SK-N-SH treated with all-trans-retinoic acid at 6 μM for 48 hours (cell line): ENCODE results near the gene RBM38.

ENCODE experiments used
- ATAC-seq: fragments of 200-7000 bp; cut with Tn5 transposase; 3 replicates; pipeline ENCODE4 v1.9.1; 2020; ENCODE audit warnings: mild to moderate bottlenecking, moderate library complexity
- BACH2 ChIP-seq: fragments of 250-450 bp; sonication (Bioruptor Pico); IDR thresholded peaks from 2 replicates; pipeline ENCODE4 v1.9.0; 2021; ENCODE audit warnings: mild to moderate bottlenecking, borderline replicate concordance
- CSDC2 ChIP-seq: fragments of 250-450 bp; sonication (Bioruptor Pico); IDR thresholded peaks from 2 replicates; pipeline ENCODE4 v1.5.0; 2020; ENCODE audit warnings: mild to moderate bottlenecking, moderate library complexity
- ESRRG ChIP-seq: fragments of 250-450 bp; sonication (Bioruptor Pico); IDR thresholded peaks from 2 replicates; pipeline ENCODE4 v1.6.1; 2021; ENCODE audit warnings: mild to moderate bottlenecking
- GLIS3 ChIP-seq: fragments of 250-450 bp; sonication (Bioruptor Pico); IDR thresholded peaks from 2 replicates; pipeline ENCODE4 v1.5.0; 2020; ENCODE audit warnings: mild to moderate bottlenecking, moderate library complexity
- ISL1 ChIP-seq: fragments of 250-450 bp; sonication (Bioruptor Pico); IDR thresholded peaks from 2 replicates; pipeline ENCODE4 v2.1.2; 2022; ENCODE audit warnings: mild to moderate bottlenecking, moderate library complexity
- OSR1 ChIP-seq: fragments of 250-450 bp; sonication (Bioruptor Pico); IDR thresholded peaks from 2 replicates; pipeline ENCODE4 v1.8.0; 2022; ENCODE audit warnings: moderate library complexity, mild to moderate bottlenecking, inconsistent platforms
- PPARA ChIP-seq: fragments of 250-450 bp; sonication (Bioruptor Pico); IDR thresholded peaks from 2 replicates; pipeline ENCODE4 v1.5.0; 2020; ENCODE audit warnings: mild to moderate bottlenecking, borderline replicate concordance
- RARB ChIP-seq: fragments of 250-450 bp; sonication (Bioruptor Pico); IDR thresholded peaks from 2 replicates; pipeline ENCODE4 v1.8.0; 2021; ENCODE audit warnings: mild to moderate bottlenecking, moderate library complexity
- SNAI2 ChIP-seq: fragments of 250-450 bp; sonication (Bioruptor Pico); IDR thresholded peaks from 2 replicates; pipeline ENCODE4 v1.5.0; 2020; ENCODE audit warnings: mild to moderate bottlenecking, moderate library complexity
- TCF4 ChIP-seq: fragments of 250-450 bp; sonication (Bioruptor Pico); IDR thresholded peaks from 2 replicates; pipeline ENCODE4 v1.8.0; 2021; ENCODE audit warnings: mild to moderate bottlenecking, moderate library complexity, borderline replicate concordance
- TOX ChIP-seq: fragments of 250-450 bp; sonication (Bioruptor Pico); IDR thresholded peaks from 2 replicates; pipeline ENCODE4 v1.8.0; 2021; ENCODE audit warnings: mild to moderate bottlenecking, moderate library complexity, borderline replicate concordance
- ZC3H10 ChIP-seq: fragments of 250-450 bp; sonication (Bioruptor Pico); IDR thresholded peaks from 2 replicates; pipeline ENCODE4 v1.5.1; 2021; ENCODE audit warnings: mild to moderate bottlenecking, moderate library complexity
- ZFP3 ChIP-seq: fragments of 250-450 bp; sonication (Bioruptor Pico); IDR thresholded peaks from 2 replicates; pipeline ENCODE4 v1.5.0; 2020; ENCODE audit warnings: mild to moderate bottlenecking, moderate library complexity
- ZFP30 ChIP-seq: fragments of 450-650 bp; formaldehyde crosslinking; IDR thresholded peaks from 2 replicates; pipeline ENCODE4 v1.5.0; 2022; ENCODE audit warnings: mild to moderate bottlenecking, moderate library complexity
- ZNF565 ChIP-seq: fragments of 450-650 bp; formaldehyde crosslinking; conservative IDR thresholded peaks from 2 replicates; pipeline ENCODE4 v1.5.0; 2020; ENCODE audit warnings: low read depth, mild to moderate bottlenecking, moderate library complexity
- ZNF70 ChIP-seq: fragments of 450-650 bp; formaldehyde crosslinking; IDR thresholded peaks from 2 replicates; pipeline ENCODE4 v1.5.0; 2020; ENCODE audit warnings: mild to moderate bottlenecking, moderate library complexity
- ZNF8 ChIP-seq: fragments of 450-650 bp; formaldehyde crosslinking; IDR thresholded peaks from 2 replicates; pipeline ENCODE4 v1.5.0; 2020; ENCODE audit warnings: mild to moderate bottlenecking, moderate library complexity
- TF ChIP-seq, protein P1 (sequence below): fragments of 250-450 bp; sonication (Bioruptor Pico); IDR thresholded peaks from 2 replicates; pipeline ENCODE4 v1.5.1; 2021; ENCODE audit warnings: mild to moderate bottlenecking, moderate library complexity
- TF ChIP-seq, protein P2 (sequence below): fragments of 250-450 bp; sonication (Bioruptor Pico); IDR thresholded peaks from 2 replicates; pipeline ENCODE4 v1.5.0; 2020; ENCODE audit warnings: mild to moderate bottlenecking, moderate library complexity
- TF ChIP-seq, protein P3 (sequence below): fragments of 250-450 bp; sonication (Bioruptor Pico); IDR thresholded peaks from 2 replicates; pipeline ENCODE4 v1.8.0; 2021; ENCODE audit warnings: low read depth, mild to moderate bottlenecking, moderate library complexity, borderline replicate concordance
- TF ChIP-seq, protein P4 (sequence below): fragments of 250-450 bp; sonication (Bioruptor Pico); IDR thresholded peaks from 2 replicates; pipeline ENCODE4 v1.8.0; 2020; ENCODE audit warnings: mild to moderate bottlenecking, moderate library complexity, borderline replicate concordance
- TF ChIP-seq, protein P5 (sequence below): fragments of 250-450 bp; sonication (Bioruptor Pico); IDR thresholded peaks from 2 replicates; pipeline ENCODE4 v1.5.1; 2020; ENCODE audit warnings: low read depth, mild to moderate bottlenecking, moderate library complexity

RBM38 gene

DNA sequence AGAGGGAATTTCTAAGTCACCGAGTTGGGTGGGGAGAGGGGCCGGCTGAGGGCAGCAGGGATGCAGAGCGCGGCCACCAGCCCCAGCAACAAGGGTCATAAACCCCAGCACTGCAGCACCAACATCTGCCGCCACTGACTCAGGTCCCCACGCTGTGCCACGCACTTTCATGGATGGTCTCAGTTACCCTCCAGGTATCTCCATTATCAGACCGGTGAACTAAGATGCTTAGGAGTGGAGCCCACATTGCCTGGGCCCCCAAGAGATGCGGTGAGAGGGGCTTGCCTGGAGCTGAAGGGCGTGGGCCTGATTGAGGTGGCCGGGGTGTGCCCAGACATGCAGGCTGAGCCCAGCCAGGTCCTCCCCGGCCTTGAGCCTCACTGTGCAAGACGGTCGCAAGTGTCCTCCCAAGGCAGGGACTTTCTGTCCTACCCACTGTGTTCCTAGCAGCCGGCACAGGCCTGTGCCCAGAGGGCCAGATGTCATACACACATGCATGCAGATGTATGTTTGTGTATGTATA lies 19.3 kb downstream of the RBM38 start:
- TF ChIP-seq, protein P1, sequence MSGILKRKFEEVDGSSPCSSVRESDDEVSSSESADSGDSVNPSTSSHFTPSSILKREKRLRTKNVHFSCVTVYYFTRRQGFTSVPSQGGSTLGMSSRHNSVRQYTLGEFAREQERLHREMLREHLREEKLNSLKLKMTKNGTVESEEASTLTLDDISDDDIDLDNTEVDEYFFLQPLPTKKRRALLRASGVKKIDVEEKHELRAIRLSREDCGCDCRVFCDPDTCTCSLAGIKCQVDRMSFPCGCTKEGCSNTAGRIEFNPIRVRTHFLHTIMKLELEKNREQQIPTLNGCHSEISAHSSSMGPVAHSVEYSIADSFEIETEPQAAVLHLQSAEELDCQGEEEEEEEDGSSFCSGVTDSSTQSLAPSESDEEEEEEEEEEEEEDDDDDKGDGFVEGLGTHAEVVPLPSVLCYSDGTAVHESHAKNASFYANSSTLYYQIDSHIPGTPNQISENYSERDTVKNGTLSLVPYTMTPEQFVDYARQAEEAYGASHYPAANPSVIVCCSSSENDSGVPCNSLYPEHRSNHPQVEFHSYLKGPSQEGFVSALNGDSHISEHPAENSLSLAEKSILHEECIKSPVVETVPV (CRISPR knock-in tag), result no peak
- TF ChIP-seq ZNF8 (CRISPR knock-in tag) (no peak), ZFP30 (CRISPR knock-in tag) (no peak), PPARA (CRISPR knock-in tag) (no peak), TOX (CRISPR knock-in tag) (no peak), BACH2 (no peak), CSDC2 (no peak), ZFP3 (CRISPR knock-in tag) (no peak), GLIS3 (CRISPR knock-in tag) (no peak), TCF4 (no peak), ZNF70 (no peak), ZNF565 (CRISPR knock-in tag) (no peak), SNAI2 (CRISPR knock-in tag) (no peak)
- TF ChIP-seq, protein P2, sequence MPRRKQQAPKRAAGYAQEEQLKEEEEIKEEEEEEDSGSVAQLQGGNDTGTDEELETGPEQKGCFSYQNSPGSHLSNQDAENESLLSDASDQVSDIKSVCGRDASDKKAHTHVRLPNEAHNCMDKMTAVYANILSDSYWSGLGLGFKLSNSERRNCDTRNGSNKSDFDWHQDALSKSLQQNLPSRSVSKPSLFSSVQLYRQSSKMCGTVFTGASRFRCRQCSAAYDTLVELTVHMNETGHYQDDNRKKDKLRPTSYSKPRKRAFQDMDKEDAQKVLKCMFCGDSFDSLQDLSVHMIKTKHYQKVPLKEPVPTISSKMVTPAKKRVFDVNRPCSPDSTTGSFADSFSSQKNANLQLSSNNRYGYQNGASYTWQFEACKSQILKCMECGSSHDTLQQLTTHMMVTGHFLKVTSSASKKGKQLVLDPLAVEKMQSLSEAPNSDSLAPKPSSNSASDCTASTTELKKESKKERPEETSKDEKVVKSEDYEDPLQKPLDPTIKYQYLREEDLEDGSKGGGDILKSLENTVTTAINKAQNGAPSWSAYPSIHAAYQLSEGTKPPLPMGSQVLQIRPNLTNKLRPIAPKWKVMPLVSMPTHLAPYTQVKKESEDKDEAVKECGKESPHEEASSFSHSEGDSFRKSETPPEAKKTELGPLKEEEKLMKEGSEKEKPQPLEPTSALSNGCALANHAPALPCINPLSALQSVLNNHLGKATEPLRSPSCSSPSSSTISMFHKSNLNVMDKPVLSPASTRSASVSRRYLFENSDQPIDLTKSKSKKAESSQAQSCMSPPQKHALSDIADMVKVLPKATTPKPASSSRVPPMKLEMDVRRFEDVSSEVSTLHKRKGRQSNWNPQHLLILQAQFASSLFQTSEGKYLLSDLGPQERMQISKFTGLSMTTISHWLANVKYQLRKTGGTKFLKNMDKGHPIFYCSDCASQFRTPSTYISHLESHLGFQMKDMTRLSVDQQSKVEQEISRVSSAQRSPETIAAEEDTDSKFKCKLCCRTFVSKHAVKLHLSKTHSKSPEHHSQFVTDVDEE, result no peak
- TF ChIP-seq, protein P3, sequence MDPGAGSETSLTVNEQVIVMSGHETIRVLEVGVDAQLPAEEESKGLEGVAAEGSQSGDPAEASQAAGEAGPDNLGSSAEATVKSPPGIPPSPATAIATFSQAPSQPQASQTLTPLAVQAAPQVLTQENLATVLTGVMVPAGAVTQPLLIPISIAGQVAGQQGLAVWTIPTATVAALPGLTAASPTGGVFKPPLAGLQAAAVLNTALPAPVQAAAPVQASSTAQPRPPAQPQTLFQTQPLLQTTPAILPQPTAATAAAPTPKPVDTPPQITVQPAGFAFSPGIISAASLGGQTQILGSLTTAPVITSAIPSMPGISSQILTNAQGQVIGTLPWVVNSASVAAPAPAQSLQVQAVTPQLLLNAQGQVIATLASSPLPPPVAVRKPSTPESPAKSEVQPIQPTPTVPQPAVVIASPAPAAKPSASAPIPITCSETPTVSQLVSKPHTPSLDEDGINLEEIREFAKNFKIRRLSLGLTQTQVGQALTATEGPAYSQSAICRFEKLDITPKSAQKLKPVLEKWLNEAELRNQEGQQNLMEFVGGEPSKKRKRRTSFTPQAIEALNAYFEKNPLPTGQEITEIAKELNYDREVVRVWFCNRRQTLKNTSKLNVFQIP (CRISPR knock-in tag), result no peak
- no peak for ATAC-seq

DNA sequence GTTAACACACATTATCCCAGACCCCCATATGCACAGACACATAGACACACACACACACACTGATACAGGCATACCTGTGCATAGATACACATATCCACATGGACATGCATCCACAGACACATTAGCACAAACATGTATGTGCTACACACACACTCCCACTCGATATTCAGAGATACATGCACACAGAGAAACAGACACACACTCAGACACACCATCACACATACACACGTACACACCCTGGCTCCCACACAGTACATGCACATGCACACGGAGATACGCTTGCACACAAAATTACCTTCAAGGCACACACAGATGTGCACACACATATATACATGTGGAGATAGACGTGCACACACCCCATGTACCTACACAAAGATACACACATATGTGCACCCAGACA lies 19.7 kb downstream of the RBM38 start:
- no peak for ATAC-seq
- TF ChIP-seq GLIS3 (CRISPR knock-in tag) (no peak), OSR1 (CRISPR knock-in tag) (no peak), TCF4 (no peak), ZFP30 (CRISPR knock-in tag) (no peak), TOX (CRISPR knock-in tag) (no peak), ZNF70 (no peak), RARB (CRISPR knock-in tag) (no peak), ESRRG (no peak), BACH2 (no peak), PPARA (CRISPR knock-in tag) (no peak), CSDC2 (no peak), ZC3H10 (CRISPR knock-in tag) (no peak), SNAI2 (CRISPR knock-in tag) (no peak), ISL1 (CRISPR knock-in tag) (no peak)
- TF ChIP-seq, protein P2, result no peak
- TF ChIP-seq, protein P4, sequence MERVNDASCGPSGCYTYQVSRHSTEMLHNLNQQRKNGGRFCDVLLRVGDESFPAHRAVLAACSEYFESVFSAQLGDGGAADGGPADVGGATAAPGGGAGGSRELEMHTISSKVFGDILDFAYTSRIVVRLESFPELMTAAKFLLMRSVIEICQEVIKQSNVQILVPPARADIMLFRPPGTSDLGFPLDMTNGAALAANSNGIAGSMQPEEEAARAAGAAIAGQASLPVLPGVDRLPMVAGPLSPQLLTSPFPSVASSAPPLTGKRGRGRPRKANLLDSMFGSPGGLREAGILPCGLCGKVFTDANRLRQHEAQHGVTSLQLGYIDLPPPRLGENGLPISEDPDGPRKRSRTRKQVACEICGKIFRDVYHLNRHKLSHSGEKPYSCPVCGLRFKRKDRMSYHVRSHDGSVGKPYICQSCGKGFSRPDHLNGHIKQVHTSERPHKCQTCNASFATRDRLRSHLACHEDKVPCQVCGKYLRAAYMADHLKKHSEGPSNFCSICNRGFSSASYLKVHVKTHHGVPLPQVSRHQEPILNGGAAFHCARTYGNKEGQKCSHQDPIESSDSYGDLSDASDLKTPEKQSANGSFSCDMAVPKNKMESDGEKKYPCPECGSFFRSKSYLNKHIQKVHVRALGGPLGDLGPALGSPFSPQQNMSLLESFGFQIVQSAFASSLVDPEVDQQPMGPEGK, result no peak
- TF ChIP-seq, protein P5, sequence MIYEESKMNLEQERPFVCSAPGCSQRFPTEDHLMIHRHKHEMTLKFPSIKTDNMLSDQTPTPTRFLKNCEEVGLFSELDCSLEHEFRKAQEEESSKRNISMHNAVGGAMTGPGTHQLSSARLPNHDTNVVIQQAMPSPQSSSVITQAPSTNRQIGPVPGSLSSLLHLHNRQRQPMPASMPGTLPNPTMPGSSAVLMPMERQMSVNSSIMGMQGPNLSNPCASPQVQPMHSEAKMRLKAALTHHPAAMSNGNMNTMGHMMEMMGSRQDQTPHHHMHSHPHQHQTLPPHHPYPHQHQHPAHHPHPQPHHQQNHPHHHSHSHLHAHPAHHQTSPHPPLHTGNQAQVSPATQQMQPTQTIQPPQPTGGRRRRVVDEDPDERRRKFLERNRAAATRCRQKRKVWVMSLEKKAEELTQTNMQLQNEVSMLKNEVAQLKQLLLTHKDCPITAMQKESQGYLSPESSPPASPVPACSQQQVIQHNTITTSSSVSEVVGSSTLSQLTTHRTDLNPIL, result no peak
